IMR-90 (cell line): ENCODE data around the gene SMCO3. TPM values are rescaled to one million over a fixed set of nuclear protein-coding genes. Genes with fewer than 3 reads are reported as not detected.

ENCODE experiments used
- ATAC-seq: fragments of 200-7000 bp; cut with Tn5 transposase; 2 replicates; pipeline ENCODE4 v1.9.1; 2020; ENCODE audit warnings: low read depth, mild to moderate bottlenecking, moderate library complexity
- BruUV-seq: library from RNA; stranded (reverse); fragments of 400-500 nt; replicated peaks from 2 replicates; lab custom pipeline; 2021; lab: Mats Ljungman, UMichigan
- CTCF ChIA-PET: fragments of 300-600 bp; formaldehyde crosslinking; extraction: SDS; loops from one replicate; lab custom pipeline; 2021; ENCODE audit warnings: antibody characterized with exemption; lab: Yijun Ruan, JAX
- POLR2A ChIA-PET: fragments of 300-600 bp; sonication (Branson Sonifier 250); formaldehyde crosslinking; loops from one replicate; lab custom pipeline; 2022; ENCODE audit warnings: antibody characterized with exemption; ENCODE audit not compliant: unreplicated experiment; lab: Charles Lee
- DNase-seq: peaks from one replicate; pipeline ENCODE4 v3.0.0; 2013
- H2AFZ ChIP-seq: replicated peaks from 2 replicates; pipeline ENCODE3; 2013; ENCODE audit warnings: low read length, mild to moderate bottlenecking; ENCODE audit not compliant: poor library complexity
- H2AK5ac ChIP-seq: 2 replicates; pipeline ENCODE4 v1.6.1; 2013; ENCODE audit warnings: low read depth, low read length, inconsistent platforms
- H2AK9ac ChIP-seq: replicated peaks from 2 replicates; pipeline ENCODE3; 2013; ENCODE audit warnings: mild to moderate bottlenecking, low read depth, low read length, moderate library complexity; ENCODE audit not compliant: poor library complexity
- H2BK120ac ChIP-seq: 2 replicates; pipeline ENCODE4 v1.6.1; 2013; ENCODE audit warnings: low read depth, low read length, inconsistent platforms
- H2BK15ac ChIP-seq: 3 replicates; pipeline ENCODE4 v1.6.1; 2013; ENCODE audit warnings: low read depth, low read length, inconsistent platforms
- H2BK20ac ChIP-seq: 2 replicates; pipeline ENCODE4 v1.6.1; 2013; ENCODE audit warnings: low read depth, mild to moderate bottlenecking, inconsistent platforms, low read length, moderate library complexity
- H2BK5ac ChIP-seq: 2 replicates; pipeline ENCODE4 v1.6.1; 2013; ENCODE audit warnings: mild to moderate bottlenecking, low read depth, low read length, inconsistent platforms; ENCODE audit not compliant: poor library complexity, severe bottlenecking
- H3K14ac ChIP-seq: replicated peaks from 2 replicates; pipeline ENCODE4 v1.6.1; 2013; ENCODE audit warnings: low read depth, low read length, inconsistent platforms
- H3K18ac ChIP-seq: 2 replicates; pipeline ENCODE4 v1.6.1; 2013; ENCODE audit warnings: low read depth, low read length, control low read depth
- H3K23ac ChIP-seq: 2 replicates; pipeline ENCODE4 v1.6.1; 2013; ENCODE audit warnings: low read depth, low read length, inconsistent platforms
- H3K27ac ChIP-seq: 2 replicates; pipeline ENCODE4 v1.5.1; 2013; ENCODE audit warnings: mild to moderate bottlenecking, control low read depth, low read length; ENCODE audit not compliant: insufficient read depth
- H3K27me3 ChIP-seq: 2 replicates; pipeline ENCODE4 v1.6.1; 2013; ENCODE audit warnings: low read length; ENCODE audit not compliant: control insufficient read depth, insufficient read depth
- H3K36me3 ChIP-seq: 2 replicates; pipeline ENCODE4 v1.6.1; 2013; ENCODE audit warnings: low read length, mixed read lengths; ENCODE audit not compliant: control insufficient read depth, insufficient read depth
- H3K4ac ChIP-seq: 2 replicates; pipeline ENCODE4 v1.6.1; 2013; ENCODE audit warnings: low read depth, low read length, inconsistent platforms
- H3K4me1 ChIP-seq: 2 replicates; pipeline ENCODE4 v1.6.1; 2013; ENCODE audit warnings: low read length, mixed read lengths; ENCODE audit not compliant: control insufficient read depth, insufficient read depth
- H3K4me2 ChIP-seq: 2 replicates; pipeline ENCODE4 v1.6.1; 2013; ENCODE audit warnings: low read depth, mild to moderate bottlenecking, control low read depth, low read length, moderate library complexity
- H3K4me3 ChIP-seq: 2 replicates; pipeline ENCODE4 v1.5.1; 2013; ENCODE audit warnings: low read depth, mild to moderate bottlenecking, control low read depth, low read length, moderate library complexity; ENCODE audit not compliant: insufficient read depth
- H3K56ac ChIP-seq: 2 replicates; pipeline ENCODE4 v1.6.1; 2013; ENCODE audit warnings: low read length, inconsistent platforms; ENCODE audit not compliant: insufficient read depth; ENCODE audit errors: extremely low read depth
- H3K79me1 ChIP-seq, 2 experiments: 2 replicates each; pipeline ENCODE4 v1.6.1; 2013; ENCODE audit warnings: low read length in 2 of 2, inconsistent platforms in 1 of 2, low read depth in 1 of 2
- H3K9ac ChIP-seq: 2 replicates; pipeline ENCODE4 v1.6.1; 2013; ENCODE audit warnings: low read depth, low read length, control low read depth
- H3K9me1 ChIP-seq: 2 replicates; pipeline ENCODE4 v1.6.1; 2013; ENCODE audit warnings: low read length, inconsistent platforms; ENCODE audit not compliant: insufficient read depth
- H3K9me3 ChIP-seq: 2 replicates; pipeline ENCODE4 v1.6.1; 2013; ENCODE audit warnings: low read length; ENCODE audit not compliant: control insufficient read depth, insufficient read depth
- H4K20me1 ChIP-seq: 2 replicates; pipeline ENCODE4 v1.6.1; 2013; ENCODE audit warnings: low read length, inconsistent platforms; ENCODE audit not compliant: insufficient read depth
- H4K5ac ChIP-seq: 2 replicates; pipeline ENCODE4 v1.6.1; 2013; ENCODE audit warnings: mild to moderate bottlenecking, low read depth, low read length, control low read depth
- H4K8ac ChIP-seq, 2 experiments: 2 replicates each; pipeline ENCODE4 v1.6.1; 2013; ENCODE audit warnings: low read depth in 2 of 2, low read length in 2 of 2, control low read depth in 1 of 2, inconsistent platforms in 1 of 2
- H4K91ac ChIP-seq: 2 replicates; pipeline ENCODE4 v1.6.1; 2013; ENCODE audit warnings: low read depth, low read length, inconsistent platforms; ENCODE audit not compliant: insufficient read depth
- BHLHE40 ChIP-seq: fragments of 150-350 bp; IDR thresholded peaks from 2 replicates; pipeline ENCODE4 v1.6.1; 2016; ENCODE audit warnings: mild to moderate bottlenecking, low read depth, low read length
- CEBPB ChIP-seq: IDR thresholded peaks from 2 replicates; pipeline ENCODE4 v1.6.1; 2012; ENCODE audit warnings: low read depth, low read length, improper control_type of control experiment
- CHD1 ChIP-seq: IDR thresholded peaks from 2 replicates; pipeline ENCODE4 v1.6.1; 2012; ENCODE audit warnings: low read depth, low read length, improper control_type of control experiment
- FOS ChIP-seq: fragments of 150-350 bp; IDR thresholded peaks from 2 replicates; pipeline ENCODE4 v1.6.1; 2016; ENCODE audit warnings: low read depth, low read length
- MAFK ChIP-seq: IDR thresholded peaks from 2 replicates; pipeline ENCODE4 v1.6.1; 2012; ENCODE audit warnings: low read depth, low read length, improper control_type of control experiment
- MAZ ChIP-seq: IDR thresholded peaks from 2 replicates; pipeline ENCODE4 v1.6.1; 2012; ENCODE audit warnings: low read depth, mild to moderate bottlenecking, low read length, improper control_type of control experiment, moderate library complexity, borderline replicate concordance
- MXI1 ChIP-seq: IDR thresholded peaks from 2 replicates; pipeline ENCODE4 v1.6.1; 2012; ENCODE audit warnings: low read depth, mild to moderate bottlenecking, low read length, moderate library complexity, borderline replicate concordance
- NFE2L2 ChIP-seq: fragments of 150-350 bp; IDR thresholded peaks from 2 replicates; pipeline ENCODE4 v1.6.1; 2016; ENCODE audit warnings: low read depth, mild to moderate bottlenecking, low read length
- POLR2A ChIP-seq: IDR thresholded peaks from 2 replicates; pipeline ENCODE4 v1.6.1; 2012; ENCODE audit warnings: mild to moderate bottlenecking, low read depth, low read length
- RAD21 ChIP-seq: IDR thresholded peaks from 2 replicates; pipeline ENCODE4 v1.6.1; 2012; ENCODE audit warnings: low read length, improper control_type of control experiment
- RCOR1 ChIP-seq: IDR thresholded peaks from 2 replicates; pipeline ENCODE4 v1.6.1; 2012; ENCODE audit warnings: mild to moderate bottlenecking, low read length, improper control_type of control experiment; ENCODE audit not compliant: insufficient replicate concordance
- RFX5 ChIP-seq: IDR thresholded peaks from 2 replicates; pipeline ENCODE4 v1.8.0; 2012; ENCODE audit warnings: low read depth, mild to moderate bottlenecking, low read length, moderate library complexity
- WGBS, 2 experiments: methylation state at CpG; one replicate each; pipeline versions ENCODE4 v1.1.5 to v1.1.7; 2013; ENCODE audit warnings: missing lambda C conversion rate in 2 of 2; ENCODE audit not compliant: insufficient read length in 1 of 2; ENCODE audit errors: extremely low coverage in 2 of 2; 5-methylcytosine and 5-hydroxymethylcytosine counted together
- dilution Hi-C: fragments of 300-500 bp; cut with HindIII; formaldehyde crosslinking; loops from one replicate; pipeline ENCODE4 v1.14.3; 2018; ENCODE audit warnings: low sequenced_read_pairs; ENCODE audit not compliant: unreplicated experiment
- in situ Hi-C: fragments of 300-500 bp; cut with MboI; formaldehyde crosslinking; loops from 3 replicates; pipeline ENCODE4 v1.14.3; 2019; ENCODE audit warnings: low sequenced_read_pairs, inconsistent platforms, mixed read lengths
- intact Hi-C: fragments of 100-400 bp; cut with micrococcal nuclease; formaldehyde crosslinking; loops from 2 replicates; pipeline ENCODE4 v1.10.0; 2022
- polyA plus RNA-seq, 3 experiments: library from polyadenylated mRNA; depleted of rRNA; stranded (reverse); fragments of >200 nt; gene quantifications; 2 replicates each; pipeline ENCODE4 v1.2.3, GENCODE V29; 2012; ENCODE audit warnings: low replicate concordance in 1 of 3
- total RNA-seq: library from RNA; depleted of rRNA; stranded (reverse); fragments of >200 nt; gene quantifications from 2 replicates; pipeline ENCODE4 v1.2.3, GENCODE V29; 2012
- TF ChIP-seq, protein P1 (sequence below): fragments of 150-350 bp; IDR thresholded peaks from 2 replicates; pipeline ENCODE4 v1.6.1; 2017; ENCODE audit warnings: mild to moderate bottlenecking, antibody characterized with exemption, low read length, low read depth
- TF ChIP-seq, protein P2 (sequence below): fragments of 150-350 bp; IDR thresholded peaks from 2 replicates; pipeline ENCODE4 v1.6.1; 2016; ENCODE audit warnings: low read depth, mild to moderate bottlenecking, low read length, moderate library complexity, borderline replicate concordance

Gene SMCO3
- total and polyA plus RNA-seq, 2 of the 4 experiments (the other 2 are of a cell fraction), result under 0.01 to 0.07 TPM

DNA sequence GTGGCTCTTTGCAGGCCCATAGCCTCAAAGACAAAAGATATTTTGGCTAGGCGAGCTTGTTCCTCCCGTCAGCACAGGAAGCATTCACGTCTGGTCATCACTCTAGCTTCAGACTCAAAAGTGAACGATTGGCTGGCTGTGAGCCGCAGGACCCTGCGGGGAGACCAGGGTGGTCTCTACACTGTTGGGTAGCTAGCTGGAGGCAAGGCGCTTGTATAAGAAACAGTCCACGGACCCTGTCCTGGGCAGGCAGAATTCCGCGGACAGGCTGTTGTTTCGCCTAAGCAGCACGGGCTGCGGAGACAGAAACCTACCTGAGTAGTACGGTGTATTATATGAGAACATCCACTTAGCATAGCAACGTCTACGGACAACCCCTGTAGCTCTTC lies 40.3 kb downstream of the SMCO3 start:
- ATAC-seq (no peak), DNase-seq (no peak)
- peak overlapping the region; percentile 21 for H4K5ac ChIP-seq
- H3K23ac ChIP-seq, result peak overlapping the region; percentile 9; the same call in 1 of the 2 replicates
- no peaks in the 10 kb centered on the region for H3K27me3 ChIP-seq
- H3K36me3 ChIP-seq, result no peaks in the 10 kb centered on the region
- dilution Hi-C loops (no loop called here), in situ Hi-C loops (loop anchor here (5.0 kb wide), 1 partner anchor 516 kb away; no protein-coding TSS in a partner anchor), intact Hi-C loops (loop anchor here (1.0 to 10.0 kb wide), 4 partner anchors 30 to 1571 kb away; partner anchors contain the start of genes C12orf60, MGST1 and WBP11)
- H2AFZ ChIP-seq, result peak overlapping the region; percentile 87
- H3K56ac ChIP-seq, result no peak overlapping the region
- no peaks in the 10 kb centered on the region; the same call in 1 of the 2 replicates for H4K20me1 ChIP-seq
- CTCF ChIA-PET, result no interaction called here
- no peak overlapping the region for H2BK20ac ChIP-seq
- no peaks in the 10 kb centered on the region; the same call in 1 of the 2 replicates for H3K9me3 ChIP-seq
- no peak overlapping the region for H2AK5ac ChIP-seq
- no TSS peak for BruUV-seq
- POLR2A ChIA-PET, result no interaction called here
- H2BK15ac ChIP-seq, result peak overlapping the region; percentile 9; the same call in 1 of the 3 replicates
- H3K4me1 ChIP-seq, result peaks cover 6% of the 10 kb centered on the region
- H3K79me1 ChIP-seq, result peaks cover 3 to 49% of the 10 kb centered on the region in 2 experiments; a peak in 3 of 4 replicates
- 0 out of 2 replicates have a peak, but pooled peaks cover 3% of the 10 kb centered on the region for H3K9me1 ChIP-seq
- peak overlapping the region; percentile 92 for H3K4me3 ChIP-seq
- H3K4ac ChIP-seq, result no peak overlapping the region; the same call in 1 of the 2 replicates
- H2BK5ac ChIP-seq, result peak overlapping the region; percentile 16
- peak overlapping the region; percentile 15; the same call in 1 of the 2 replicates for H3K18ac ChIP-seq
- TF ChIP-seq, protein P1, sequence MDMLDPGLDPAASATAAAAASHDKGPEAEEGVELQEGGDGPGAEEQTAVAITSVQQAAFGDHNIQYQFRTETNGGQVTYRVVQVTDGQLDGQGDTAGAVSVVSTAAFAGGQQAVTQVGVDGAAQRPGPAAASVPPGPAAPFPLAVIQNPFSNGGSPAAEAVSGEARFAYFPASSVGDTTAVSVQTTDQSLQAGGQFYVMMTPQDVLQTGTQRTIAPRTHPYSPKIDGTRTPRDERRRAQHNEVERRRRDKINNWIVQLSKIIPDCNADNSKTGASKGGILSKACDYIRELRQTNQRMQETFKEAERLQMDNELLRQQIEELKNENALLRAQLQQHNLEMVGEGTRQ, result no peak
- no peak for TF ChIP-seq CEBPB
- no peak for TF ChIP-seq RAD21
- TF ChIP-seq FOS, result no peak
- no peak for TF ChIP-seq MAZ
- TF ChIP-seq BHLHE40, result no peak
- no peak for TF ChIP-seq NFE2L2
- TF ChIP-seq RFX5, result no peak
- TF ChIP-seq MXI1, result no peak
- TF ChIP-seq, protein P2, sequence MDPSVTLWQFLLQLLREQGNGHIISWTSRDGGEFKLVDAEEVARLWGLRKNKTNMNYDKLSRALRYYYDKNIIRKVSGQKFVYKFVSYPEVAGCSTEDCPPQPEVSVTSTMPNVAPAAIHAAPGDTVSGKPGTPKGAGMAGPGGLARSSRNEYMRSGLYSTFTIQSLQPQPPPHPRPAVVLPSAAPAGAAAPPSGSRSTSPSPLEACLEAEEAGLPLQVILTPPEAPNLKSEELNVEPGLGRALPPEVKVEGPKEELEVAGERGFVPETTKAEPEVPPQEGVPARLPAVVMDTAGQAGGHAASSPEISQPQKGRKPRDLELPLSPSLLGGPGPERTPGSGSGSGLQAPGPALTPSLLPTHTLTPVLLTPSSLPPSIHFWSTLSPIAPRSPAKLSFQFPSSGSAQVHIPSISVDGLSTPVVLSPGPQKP, result no peak
- no peak for TF ChIP-seq RCOR1
- TF ChIP-seq CHD1, result no peak
- no peak for TF ChIP-seq POLR2A
- TF ChIP-seq MAFK, result no peak
- H2AK9ac ChIP-seq, result peak overlapping the region; percentile 13
- 6% methylated on average over 3 of the region's 16 CpGs; no CpG with 5 or more reads in 1 of the 2 experiments for WGBS, 2 experiments
- H3K4me2 ChIP-seq, result peak overlapping the region; percentile 70; the same call in 1 of the 2 replicates
- no peak overlapping the region for H3K9ac ChIP-seq
- no peak overlapping the region for H4K91ac ChIP-seq
- peak overlapping the region; percentile 21 for H3K27ac ChIP-seq
- peak overlapping the region; percentile 55 to 64; a peak in 2 of 4 replicates for H4K8ac ChIP-seq
- H2BK120ac ChIP-seq, result no peak overlapping the region
- no peak overlapping the region for H3K14ac ChIP-seq
